ENCODE measurements around the gene DDX49.
A peak's percentile ranks its signal among the peaks of the same experiment; 100 is the strongest.
"Not testable (repeated sequence)": the region's sequence is repeated elsewhere in the genome, so short reads cannot be mapped to it uniquely, and the experiment has no call there.

The DDX49 gene

DNA sequence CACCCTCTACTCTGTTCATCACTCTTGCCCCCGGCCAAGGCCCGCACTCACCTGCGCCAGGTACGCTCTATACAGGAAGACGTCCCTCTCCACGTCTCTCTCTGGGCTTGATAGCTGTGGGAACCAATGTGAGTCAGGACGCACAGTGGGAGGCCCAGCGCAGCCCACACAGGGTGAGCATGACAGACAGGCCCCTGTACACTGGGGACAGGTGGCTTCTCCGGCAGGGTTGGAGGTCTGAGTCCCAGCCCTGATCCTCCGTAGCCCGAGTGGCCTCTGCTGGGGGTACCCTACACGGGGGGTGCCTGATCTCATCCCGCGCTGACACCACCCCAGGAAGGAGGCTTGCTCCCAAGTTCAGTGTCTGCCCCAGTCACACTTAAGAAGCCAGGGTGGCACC lies 6.6 kb upstream of the DDX49 start:
- no peak for DNase-seq

DNA sequence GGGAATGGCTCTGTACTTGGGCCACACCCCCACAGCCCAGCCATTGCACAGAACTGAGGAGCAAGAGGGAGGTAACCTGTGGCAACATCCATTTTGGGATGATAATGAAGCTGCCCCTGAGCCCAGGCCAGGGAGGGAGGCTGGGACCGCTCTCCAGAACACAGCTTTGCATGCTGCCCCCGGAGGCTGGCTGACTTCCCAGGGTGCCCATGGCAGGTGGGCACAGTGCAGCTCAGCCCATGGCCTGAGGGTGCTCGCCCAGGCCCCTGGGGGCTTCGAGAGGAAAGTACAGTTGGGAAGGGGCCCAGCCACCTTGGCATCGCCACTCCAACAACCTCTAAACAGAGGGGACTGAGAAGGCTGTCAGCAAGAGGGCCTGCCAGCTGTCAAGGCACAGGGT lies 6.0 kb upstream of the DDX49 start:
- DNase-seq, result no peak

DNA sequence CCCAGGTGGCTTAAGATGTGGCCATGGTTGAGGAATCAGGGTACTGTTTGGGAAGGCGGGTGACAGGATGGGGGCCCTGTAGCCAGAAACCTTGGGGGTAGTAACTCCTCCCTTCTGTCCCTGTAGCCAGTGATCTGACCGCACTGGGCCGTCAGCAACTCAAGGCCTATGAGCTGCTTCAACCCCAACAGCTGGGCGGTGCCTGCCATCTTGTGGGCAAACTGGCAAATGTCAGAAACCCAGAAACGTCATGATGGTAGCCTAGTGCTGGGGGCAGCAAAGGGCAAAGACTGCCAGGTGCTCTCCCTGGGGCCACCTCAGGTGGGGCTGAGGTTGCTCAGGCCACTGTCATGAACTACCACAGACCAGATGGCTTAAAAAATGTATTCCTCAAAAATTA lies 3.9 kb upstream of the DDX49 start:
- DNase-seq, result peak in 1 of 2 experiments; percentile 17

DNA sequence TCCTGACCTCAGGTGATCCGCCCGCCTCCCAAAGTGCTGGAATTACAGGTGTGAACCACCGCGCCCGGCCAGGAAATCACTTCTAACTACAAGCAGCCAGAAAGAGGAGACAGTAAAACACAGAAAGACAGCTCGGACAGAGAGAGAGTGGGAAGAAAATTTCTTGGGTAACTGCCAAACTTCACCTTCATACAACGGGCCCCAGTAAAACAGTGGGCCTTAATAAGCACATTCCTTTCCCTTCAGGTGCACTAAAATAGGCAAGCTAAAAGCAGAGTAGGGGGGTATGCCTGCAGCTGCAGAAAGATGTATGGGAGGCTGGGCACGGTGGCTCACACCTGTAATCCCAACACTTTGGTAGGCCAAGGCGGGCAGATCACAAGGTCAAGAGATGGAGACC lies 1.9 kb upstream of the DDX49 start:
- not testable (repeated sequence) for DNase-seq

DNA sequence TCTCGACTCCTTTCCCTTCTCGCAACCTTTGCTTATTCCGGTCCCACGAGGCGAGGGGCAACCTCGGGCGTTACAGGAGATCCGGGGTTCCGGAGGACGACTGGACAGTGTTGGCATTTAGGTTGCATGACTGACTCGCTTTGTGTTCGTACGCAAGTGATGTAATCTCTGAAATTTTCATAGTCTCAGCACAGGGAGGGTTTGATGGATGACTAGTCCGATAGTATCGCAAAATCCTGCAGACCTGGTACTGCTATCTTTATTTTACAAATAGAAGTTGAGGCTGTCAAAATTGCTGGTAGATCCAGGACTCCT lies 342 bp downstream of the DDX49 start:
- DNase-seq, result no peak

DNA sequence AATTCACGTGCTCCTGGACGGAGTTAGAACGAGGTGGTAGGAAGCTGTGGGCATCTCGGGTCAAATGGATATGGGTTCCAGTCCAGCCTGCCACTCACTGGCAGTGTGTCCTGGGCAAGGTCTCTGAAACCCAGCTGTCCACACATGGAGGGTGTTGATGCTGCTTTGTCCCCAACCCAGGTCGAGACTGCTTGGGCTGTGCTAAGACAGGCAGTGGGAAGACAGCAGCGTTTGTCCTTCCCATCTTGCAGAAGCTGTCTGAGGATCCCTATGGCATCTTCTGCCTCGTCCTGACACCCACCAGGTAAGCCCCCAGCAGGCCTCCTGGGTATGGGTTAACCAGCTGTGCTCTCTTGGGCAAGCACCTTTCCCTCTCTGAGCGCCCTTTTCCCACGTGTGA lies 885 bp downstream of the DDX49 start:
- DNase-seq, result no peak

DNA sequence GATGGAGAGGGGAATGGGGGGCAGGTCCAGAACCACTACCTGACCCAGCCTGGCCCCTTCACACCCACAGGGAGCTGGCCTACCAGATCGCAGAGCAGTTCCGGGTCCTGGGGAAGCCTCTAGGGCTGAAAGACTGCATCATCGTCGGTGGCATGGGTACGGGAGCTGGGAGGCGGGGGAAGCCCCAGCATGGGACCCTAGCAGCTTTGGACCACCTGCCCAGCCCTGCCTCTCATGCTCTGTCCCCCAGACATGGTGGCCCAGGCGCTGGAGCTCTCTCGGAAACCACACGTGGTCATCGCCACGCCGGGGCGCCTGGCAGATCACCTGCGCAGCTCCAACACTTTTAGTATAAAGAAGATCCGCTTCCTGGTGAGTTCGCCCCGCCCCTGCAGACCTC lies 2.1 kb downstream of the DDX49 start:
- no peak for DNase-seq

DNA sequence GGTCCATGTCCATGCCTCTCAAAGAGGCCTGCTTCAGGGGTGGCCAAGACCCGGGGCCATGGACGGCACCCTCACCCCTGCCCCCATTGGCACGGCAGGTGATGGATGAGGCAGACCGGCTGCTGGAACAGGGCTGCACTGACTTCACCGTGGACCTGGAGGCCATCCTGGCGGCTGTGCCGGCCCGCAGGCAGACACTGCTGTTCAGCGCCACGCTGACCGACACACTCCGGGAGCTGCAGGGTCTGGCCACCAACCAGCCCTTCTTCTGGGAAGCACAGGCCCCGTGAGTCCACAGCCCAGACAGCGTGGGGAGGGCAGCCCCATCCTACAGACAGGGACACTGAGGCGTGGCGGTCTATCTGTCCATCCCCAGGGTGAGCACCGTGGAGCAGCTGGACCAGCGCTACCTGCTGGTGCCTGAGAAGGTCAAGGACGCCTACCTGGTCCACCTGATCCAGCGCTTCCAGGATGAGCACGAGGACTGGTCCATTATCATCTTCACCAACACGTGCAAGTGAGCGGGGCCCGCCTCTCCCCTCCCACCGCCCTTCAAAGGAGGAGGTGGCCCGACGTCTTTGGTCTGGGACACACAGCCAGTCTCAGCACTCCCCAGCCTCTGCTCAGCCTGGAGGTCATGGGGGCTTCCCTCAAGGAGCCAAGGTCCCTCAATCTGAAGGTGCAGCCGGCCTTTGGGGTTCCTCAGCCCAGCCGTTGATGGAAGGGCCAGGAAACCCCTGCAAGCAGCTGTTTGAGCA lies 2.9 kb downstream of the DDX49 start:
- no peak for DNase-seq

DNA sequence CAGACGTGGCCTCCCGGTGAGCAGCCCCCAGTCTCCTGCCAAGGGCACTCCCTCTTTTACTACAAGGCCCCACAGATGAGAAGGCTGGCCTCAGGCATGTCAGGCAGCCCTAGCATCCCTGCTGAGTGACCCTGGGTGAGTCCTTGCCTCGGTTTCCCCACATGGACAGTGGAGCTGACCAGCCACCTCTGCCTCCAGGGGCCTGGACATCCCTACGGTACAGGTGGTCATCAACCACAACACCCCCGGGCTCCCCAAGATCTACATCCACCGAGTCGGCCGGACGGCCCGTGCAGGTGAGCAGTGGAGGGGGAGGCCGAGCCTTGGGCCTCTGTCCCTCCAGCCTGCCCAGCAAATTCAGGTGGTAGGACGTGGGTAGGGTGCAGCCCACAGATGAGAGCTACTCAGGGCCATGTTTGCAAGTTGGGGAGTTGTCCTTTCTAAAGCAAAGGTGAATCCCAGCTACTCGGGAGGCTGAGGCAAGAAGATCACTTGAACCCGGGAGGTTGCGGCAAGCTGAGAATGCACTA lies 5.2 kb downstream of the DDX49 start:
- DNase-seq, result no peak

DNA sequence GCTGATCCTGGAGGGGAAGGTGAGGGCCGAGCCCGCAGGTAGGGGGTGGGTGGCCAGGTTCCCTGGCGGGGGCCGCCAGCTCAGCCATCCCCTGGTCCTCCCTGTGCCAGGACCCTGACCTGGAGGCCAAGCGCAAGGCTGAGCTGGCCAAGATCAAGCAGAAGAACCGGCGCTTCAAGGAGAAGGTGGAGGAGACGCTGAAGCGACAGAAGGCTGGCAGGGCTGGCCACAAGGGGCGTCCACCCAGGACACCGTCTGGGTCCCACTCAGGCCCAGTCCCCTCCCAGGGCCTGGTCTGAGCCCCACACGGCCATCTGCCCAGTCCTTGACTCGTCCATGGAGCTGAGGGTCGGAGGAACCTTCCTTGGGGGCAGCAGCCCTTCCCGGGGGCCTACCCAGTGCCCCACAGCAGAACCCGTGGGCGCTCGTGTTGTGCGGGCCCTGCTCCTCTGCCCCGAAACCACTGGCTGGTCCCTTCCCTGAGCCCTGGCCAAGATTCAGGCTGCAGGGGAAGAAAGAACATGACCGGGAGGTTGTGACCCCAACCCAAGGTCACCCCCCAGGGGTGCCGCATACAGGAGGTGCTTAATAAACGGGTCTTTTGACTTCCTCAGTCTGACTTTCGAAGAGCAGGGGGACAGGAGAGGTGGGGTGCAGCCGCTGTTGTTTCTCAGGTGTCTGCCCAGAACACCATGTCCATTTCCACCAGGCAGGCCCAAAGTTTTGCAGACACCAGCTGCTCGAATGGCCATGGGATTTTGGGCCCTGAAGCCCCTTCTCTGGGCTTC lies 8.7 kb downstream of the DDX49 start:
- DNase-seq, result no peak

DNA sequence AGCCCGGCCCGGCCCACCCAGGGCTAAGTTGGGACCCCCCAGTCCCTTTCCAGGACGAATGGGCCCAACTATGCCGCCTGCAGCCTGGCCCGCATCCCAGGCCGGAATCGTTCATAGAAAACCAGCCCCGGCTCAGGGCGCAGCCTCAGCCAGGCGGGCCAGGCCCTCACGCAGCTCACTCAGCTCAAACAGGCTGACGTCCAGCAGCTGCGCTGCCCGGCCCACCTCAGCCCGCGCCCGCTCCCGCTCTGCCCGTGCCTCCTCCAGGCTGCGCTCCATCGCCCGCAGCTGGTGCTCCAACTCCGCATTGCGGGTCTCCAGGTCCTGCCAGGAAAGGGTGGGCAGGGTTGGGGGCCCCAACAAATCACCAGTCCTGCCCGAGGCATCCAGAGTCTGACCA lies 9.8 kb downstream of the DDX49 start:
- DNase-seq, result no peak

DNA sequence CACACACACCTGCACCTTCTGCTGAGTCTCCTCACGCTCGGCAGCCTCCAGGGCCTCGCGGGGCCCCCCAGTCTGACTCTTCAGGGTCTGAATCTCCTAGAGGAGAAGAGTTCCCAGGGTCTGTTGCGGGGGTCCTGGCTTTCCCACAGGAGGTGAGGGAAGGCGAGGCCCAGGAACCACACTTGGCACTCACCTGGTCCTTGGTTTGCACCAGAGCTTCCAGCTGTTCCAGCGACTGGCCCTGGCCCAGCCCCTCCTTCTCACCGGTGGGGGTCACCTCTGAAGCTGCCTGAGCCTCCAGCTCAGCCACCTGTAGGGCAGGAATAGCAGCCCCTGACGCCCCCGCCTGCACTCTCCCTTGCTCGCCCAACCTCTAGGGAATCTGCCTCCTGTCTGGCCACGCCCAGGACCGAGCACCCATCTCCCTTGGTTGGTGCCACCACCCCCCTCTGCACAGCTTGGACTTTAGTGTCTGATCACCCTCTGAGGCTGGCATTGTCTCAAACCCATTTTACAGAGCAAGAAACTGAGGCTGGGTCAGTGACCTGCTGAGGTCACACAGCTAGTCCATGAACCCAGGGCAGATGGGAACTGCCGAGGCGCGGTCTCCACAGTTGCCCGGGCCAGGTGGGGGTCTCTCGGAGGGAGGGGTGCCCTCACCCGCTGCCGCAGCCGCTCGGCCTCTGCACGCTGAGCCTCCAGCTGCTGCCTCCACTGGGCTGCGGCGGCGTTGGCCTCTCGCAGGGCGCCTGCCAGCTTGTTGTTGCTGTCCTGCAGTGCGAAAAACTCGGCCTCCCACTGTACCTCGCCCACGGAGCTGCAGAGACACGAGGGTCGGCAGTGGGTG lies 12.0 kb downstream of the DDX49 start:
- DNase-seq, result no peak

DNA sequence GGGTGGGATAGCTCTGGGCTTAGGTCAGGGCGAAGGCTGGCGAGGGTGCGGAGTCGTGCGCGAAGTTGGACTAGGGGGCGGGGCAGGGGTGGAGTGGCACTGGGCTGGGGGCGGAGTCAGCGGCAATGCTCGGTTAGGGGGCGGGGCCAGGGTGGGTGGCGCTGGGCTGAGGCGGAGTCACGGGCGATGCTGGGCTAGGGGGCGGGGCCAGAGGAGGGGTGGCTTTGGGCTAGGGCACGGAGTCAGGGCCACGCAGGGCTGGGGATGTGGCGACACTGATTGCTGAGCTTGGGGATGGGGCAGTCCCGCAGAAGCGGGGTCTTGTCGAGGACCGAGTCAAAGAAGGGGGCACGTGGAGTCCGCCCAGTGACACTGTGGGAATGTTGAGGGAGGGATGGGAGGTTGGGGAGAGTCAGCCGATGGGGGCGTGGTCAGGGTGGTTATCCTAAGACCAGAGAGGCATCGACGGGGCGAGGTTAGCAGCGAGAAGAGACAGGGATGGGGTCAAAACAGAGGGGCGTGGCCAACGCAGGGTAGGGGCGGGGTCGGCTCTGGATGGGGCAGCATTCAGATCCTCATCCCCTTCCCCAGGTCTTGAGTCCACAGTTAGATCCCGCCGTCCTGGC lies 12.8 kb downstream of the DDX49 start:
- peak; percentile 86 to 87 for DNase-seq

DNA sequence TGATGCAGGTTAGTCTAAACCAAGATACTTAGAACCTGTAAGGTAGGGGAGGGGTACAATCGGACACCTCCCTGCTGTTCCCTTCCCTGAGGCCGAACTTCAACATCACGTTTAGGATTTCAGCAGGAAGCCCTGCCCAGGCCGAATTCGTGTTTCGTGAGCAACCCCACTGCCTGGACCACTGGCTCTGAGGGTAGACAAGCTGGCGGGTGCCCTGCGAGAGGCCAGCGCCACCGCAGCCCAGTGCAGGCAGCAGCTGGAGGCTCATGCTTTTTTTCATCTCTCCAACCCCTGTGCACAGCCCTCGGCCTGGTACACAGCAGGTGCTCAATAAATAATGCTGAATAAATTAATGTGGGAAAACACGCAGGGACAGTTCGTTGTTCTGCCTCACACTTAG lies 13.8 kb downstream of the DDX49 start:
- DNase-seq, result no peak

DNA sequence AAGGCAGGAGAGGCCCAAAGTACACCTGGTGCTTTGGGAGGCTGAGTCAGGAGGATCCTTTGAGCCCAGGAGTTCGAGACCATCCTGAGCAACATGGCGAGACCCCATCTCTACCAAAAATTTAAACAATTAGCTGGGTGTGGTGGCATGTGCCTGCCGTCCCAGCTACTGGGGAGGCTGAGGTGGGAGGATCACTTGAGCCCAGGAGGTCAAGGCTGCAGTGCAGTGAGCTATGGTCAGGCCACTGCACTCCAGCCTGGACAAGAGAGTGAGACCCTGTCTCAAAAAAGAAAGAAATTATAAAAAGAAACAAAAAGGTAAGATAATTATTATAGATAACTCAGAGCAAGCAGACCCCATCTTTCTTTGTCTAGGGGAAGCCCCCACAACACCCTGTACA lies 19.6 kb downstream of the DDX49 start:
- DNase-seq, result no peak

DNA sequence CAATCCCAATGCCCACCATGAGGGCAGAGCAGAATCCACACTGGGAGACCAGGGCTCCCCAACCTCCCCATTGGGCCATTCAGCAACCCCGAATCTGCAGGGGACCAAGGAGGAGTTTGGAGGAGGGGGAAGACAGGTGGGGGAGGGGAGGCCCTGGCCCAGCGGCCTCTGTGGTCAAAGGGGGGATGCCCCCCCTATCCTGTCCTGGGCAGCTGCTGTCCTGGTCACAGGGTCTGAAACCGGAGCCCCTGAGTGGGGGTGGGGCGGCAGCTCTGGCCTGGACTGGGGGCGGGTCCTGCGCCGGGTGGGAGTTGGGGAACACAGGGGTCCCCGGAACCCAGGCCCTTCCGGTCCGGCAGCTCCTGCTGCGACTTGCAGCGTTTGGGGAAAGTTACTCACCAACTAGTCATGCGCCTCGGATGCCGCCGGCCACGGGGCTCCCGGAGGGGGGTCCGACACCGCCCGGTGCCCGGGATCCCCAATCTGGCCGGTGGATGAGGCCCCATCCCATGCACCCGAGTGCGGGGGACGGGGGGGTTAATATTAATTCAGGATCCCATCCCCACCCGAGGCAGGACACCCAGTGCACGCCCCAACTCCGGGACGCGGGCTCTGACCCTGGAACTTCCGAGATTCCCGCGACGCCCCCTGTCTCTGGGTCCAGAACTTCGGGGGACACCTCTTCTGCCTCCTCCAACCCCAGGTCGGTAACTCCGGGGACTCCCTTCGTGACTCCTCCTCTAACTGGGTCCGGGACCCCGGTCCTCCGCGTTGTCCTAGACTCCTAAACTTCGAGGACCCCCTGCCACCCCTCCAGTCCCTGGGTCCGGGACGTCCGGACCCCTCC lies 20.6 kb downstream of the DDX49 start:
- DNase-seq, result no peak

DNA sequence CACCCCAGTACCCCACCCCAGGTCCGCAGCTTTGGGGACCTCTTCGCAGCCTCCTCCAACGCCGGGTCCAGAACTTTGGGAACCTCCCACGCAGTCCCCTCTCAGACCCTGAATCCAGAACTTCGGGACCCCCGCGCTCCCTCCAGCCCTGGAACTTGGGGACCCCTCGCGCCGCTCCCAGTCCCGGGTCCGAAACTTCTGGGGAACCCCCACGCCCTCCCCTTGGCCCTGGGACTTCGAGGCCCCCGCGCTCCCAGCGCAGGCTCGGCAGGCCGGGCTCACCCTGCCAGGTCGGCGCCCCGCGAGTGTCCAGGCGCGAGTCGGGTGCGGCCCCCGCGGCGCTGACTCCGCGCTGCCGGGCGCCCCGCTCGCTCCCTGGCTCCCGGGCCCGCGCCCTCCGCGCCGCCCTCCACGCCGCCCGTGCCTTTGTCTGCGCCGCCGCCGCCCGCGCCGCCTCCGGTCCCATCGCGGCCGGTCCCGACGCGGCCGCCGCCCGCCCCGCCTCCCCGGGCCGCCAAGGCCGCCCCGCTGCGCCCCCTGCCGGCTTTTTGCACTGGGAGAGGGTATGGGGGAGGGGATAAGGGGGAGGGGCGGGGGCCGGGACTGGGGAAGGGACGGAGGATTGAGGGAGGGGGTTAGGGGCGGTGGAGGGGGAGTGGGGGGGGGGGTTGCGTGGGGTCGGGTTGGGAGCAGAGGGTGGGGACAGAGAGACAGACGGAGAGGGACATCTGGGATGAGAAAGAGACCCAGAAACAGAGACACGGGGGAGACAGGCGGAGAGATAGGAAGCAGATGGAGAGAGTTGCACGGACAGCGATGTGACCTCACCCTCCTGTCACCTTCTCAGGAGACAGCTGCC lies 21.5 kb downstream of the DDX49 start, which contains the start of gene HOMER3:
Gene HOMER3, minus strand, starts transcription at position 449 of the 859 bp plus-strand sequence. CDS start 2,235 bp downstream, outside the sequence.
- DNase-seq, result peak; percentile 70 to 72

DNA sequence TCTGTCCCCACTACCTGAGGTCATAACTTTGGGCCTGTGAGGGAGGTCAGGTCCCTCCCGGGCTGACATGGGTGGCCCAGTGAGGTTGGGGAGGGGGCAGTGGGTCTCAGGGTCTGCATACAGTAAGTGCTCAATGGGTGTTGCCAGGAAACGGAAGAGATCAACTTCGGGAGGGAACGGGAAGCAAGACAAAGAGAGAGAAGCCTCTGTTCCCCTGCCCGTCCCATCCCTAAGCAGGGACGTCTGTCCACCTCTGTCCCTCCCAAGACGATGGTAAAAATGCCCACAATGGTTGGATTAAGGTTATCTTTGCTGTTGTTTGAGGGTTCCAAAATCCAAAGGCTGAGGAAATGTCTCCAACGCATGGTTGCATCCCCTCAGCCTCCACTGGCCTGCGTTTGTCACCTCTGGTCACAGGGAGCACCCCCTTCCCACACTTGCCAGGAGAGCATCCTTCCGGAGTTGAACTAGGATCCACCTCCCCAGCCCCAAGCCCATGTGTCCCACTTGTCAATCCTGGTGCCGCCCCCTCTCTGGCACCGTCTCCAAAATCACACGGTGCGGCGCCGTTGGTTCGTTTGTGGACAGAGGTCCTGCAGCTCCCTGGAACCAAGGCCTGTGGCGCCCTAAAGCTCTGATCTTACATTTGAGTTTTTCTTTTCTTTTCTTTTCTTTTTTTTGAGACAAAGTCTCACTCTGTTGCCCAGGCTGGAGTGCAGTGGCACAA lies 22.3 kb downstream of the DDX49 start:
- DNase-seq, result no peak

DNA sequence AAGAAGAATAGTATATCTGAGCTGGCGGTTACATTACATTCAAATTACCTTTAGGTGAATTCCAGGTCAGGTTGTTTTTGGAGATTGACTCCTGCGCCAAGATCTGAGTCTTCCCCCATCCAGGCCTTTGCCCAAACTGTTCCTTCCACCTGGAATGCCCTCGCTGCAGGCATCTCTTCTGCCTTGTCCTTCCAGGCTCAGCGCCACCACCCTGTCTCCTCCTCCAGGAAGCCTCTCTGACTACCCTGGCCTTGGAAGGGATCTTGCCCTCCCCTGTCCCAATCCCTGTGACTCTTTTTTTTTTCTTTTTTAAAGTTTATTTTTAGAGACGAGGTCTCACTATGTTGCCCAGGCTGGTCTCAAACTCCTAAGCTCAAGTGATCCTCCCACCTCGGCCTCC lies 23.2 kb downstream of the DDX49 start:
- no peak for DNase-seq

DNA sequence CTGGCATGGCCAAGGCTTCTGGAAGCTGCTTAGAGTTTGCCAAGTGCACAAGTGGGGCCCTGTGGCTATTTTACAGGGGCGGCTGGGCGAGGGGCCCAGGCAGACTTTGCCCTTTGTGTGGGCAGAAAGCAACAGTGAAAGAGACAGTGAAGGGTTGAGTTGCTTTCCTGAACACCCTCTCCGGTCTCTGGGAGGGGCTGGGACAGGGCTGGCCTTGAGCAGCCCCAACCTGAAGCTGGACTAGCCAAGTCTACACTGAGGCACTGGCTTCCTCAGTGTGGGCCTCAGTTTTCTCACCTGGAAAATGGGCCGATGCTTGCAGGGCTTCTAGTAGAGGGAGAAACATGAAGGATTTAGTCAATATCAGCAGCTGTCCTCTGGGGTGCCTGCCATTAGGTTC lies 23.9 kb downstream of the DDX49 start:
- DNase-seq, result no peak
